ENCODE data around the gene CXCL17.

DNA sequence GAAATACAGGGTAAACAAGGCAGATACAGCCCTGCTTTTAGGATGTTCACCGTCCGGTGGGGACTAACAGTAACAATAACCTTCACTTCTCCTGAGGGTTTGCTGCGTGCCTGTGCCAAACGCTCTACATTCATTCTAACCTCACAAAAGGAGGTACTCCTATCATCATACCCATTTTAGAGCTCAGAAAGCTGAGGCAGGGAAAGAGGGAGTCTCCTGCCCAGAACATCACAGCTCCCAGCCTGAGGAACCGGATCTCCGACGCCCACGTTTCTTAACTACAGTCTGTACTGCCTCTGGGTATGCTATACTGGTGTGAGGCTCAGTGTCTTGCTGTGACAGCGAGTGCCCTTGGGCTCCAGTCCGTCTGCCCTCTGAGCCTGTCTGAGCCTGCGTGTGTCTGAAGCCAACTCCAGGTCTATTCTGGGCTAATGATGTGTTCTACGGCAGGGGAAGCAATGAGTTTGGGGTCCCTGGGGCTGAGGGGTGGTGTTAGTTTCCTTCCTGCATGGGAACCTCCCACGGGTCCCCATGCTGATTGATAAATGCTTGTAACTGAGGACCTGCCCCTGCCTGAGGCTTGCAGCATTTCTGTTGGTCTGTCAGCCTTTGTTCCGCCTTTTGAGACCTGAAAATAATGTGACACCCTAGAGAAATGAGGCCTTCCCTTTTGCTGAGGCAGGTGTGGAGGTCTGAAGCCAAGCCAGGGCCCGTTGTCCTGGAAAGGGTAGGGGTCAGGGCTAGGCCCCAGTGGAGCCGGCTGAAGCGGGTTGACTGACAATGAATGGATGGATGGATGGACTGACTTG, 20.4 kb downstream of the CXCL17 start:
- TF ChIP-seq, protein P1, sequence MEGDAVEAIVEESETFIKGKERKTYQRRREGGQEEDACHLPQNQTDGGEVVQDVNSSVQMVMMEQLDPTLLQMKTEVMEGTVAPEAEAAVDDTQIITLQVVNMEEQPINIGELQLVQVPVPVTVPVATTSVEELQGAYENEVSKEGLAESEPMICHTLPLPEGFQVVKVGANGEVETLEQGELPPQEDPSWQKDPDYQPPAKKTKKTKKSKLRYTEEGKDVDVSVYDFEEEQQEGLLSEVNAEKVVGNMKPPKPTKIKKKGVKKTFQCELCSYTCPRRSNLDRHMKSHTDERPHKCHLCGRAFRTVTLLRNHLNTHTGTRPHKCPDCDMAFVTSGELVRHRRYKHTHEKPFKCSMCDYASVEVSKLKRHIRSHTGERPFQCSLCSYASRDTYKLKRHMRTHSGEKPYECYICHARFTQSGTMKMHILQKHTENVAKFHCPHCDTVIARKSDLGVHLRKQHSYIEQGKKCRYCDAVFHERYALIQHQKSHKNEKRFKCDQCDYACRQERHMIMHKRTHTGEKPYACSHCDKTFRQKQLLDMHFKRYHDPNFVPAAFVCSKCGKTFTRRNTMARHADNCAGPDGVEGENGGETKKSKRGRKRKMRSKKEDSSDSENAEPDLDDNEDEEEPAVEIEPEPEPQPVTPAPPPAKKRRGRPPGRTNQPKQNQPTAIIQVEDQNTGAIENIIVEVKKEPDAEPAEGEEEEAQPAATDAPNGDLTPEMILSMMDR (IDR thresholded peaks at IDR 0.05 in 8 of 11, conservative IDR thresholded peaks at IDR 0.05 in 3 of 11): no peak
- TF ChIP-seq POLR2A (IDR thresholded peaks at IDR 0.05) (peak in 1 of 3 donors; percentile 25), POLR2AphosphoS5 (IDR thresholded peaks at IDR 0.05) (no peak)
